Activated CD4-positive, CD25-positive, alpha-beta regulatory T cell treated with anti-CD3 and anti-CD28 coated beads, Interleukin-2, amount 50 U/mL, for 24 hours (primary cell): ENCODE data around the gene GCG.
A peak's percentile ranks its signal among the peaks of the same experiment; 100 is the strongest.

Experiments used
- ATAC-seq, 2 donors: fragments of 150-1000 bp; cut with Tn5 transposase; one replicate each; pipeline ENCODE4 v1.10.0; 2021; ENCODE audit warnings: mild to moderate bottlenecking in 1 of 2, moderate library complexity in 1 of 2

Gene GCG

DNA sequence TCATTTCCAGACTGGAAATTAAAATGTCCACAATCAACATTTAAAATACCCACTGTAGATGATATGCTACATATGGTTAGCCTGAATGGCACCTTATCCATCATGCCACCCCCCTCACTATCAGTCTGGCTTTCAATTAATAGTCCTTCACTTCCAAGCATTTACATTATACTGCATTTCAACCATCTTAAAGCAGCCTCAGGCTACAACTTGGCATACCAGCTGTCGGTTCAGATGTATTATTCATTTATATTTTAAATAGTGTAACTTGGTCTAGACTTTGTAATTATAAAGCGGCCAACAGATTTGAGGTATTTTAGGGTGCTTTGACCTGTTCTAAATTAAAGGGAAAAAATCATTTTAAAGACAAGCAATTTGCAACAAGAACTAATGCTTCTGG is 2.6 kb downstream of the GCG start:
- no peak for ATAC-seq

DNA sequence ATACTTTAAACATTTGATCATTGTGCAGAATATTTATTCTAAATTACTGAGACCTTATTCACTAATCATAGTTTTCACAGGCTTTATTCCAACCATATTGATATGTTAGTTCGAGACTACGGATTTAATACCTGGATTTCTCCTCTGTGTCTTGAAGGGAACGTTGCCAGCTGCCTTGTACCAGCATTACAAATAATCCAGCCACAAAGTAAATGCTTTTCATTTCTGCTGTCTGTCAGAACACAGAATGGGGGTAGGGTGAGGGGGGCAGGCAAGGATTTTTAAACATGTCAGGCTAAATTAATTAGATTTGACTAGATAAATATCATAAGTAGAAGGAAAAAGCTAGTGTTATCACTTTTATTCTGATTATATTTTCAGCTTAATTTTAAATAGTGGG is 3.1 kb downstream of the GCG start:
- ATAC-seq, result no peak

DNA sequence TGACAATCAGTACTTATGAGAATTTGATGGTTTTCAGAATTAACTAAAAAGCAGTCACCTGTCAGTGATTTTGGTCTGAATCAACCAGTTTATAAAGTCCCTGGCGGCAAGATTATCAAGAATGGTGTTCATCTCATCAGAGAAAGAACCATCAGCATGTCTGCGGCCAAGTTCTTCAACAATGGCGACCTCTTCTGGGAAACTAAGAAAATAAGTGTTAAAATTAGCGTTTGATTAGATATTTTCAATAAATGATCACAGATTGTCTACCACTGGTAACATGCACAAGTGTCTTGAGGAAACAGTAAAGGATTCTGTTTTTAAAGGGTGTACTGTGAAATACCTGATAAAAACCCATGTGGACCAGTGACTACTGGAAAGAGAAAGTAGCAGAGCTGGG is 8.1 kb downstream of the GCG start:
- ATAC-seq, result no peak

DNA sequence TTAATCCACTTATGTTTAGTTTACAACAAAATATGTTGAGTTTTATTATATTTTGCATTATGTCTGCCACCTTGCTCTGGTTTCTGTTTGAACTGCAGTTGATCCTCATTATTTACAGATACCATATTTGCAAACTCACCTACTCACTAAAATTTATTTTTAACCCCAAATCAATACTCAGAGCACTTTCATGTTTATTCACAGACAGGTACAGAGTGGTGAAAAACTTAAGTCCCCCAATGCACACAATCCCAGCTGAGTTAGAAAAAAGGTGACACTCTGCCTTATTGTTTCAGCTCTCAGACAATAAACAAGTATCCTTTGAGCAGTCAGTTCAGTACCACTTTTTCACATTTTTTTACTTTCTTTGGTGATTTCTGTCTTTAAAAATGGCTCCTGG is 13.7 kb downstream of the GCG start:
- no peak for ATAC-seq

DNA sequence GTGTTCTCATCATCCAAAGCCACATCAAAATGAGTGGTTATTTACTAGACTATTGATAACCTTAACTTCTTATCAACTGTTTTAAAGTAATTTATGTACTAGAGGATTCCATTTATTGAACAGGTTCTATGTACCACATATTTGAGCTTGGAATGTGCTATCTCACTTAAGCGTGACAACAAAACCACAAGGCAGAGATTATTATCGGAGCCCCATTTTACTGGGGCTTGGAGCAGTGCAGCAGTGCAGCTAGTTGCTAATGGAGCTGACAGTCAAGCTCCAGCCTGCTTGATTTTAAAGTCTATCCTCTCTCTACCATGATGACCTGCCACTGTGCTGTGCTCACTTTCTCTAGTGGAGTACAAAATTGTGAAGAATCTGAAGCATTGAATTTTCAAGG is 24.6 kb downstream of the GCG start:
- ATAC-seq, result no peak

DNA sequence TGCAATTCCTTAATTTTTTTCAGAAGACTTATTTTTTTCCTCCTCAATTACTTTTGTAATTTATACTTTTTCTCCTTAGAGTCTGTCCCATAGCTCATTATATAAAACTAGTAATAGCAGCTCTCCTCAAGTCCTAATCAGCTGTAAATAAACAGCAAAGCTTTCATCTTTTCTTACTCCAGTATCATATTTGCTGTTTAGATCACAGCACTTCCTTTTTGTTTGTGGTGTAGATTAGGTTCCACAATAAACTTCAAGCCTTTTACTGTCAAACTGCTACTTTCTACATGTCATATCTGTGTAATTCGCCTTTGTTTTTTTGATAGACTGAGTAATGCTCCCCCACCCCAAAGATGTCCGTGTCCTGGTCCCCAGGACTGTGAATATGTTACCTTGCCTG is 25.5 kb downstream of the GCG start:
- no peak for ATAC-seq

DNA sequence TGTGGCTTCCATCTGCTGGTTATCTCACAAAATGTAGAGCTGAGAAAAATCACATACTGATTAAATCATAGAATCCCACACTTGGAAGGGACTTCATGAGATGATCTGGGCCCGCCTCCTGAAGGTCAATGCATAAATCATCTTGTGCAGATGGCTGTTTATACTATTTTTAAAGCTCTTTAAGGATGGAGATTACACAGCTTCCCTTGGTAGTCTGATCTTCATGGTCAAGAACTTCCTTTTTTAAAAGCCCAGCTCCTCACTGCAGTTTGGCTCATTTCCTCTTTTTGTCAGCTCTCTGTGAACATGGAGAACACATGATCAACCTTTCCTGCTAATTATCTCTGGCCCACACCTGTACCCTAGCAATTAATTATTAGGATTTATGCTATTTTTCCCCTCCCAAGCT is 25.9 kb downstream of the GCG start:
- ATAC-seq, result no peak

DNA sequence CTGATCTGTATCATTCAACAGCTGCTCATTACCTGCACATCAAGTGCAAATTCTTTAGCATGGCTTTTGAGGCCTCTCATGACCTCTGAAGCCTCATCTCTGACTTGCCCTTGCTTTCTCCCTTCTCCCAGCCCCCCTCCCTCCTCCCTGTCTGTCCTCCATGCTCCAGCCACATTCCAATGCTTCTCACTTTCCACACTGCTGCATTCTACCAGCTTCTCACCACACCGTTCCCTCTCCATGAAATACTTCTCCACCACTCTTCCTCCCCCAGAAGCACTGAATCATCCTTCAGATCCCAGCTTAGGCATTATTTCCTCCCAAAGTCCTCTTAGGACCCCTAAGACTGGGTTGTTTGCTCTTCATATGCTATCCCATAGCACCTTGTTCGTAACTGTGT is 26.9 kb downstream of the GCG start:
- ATAC-seq, result no peak

DNA sequence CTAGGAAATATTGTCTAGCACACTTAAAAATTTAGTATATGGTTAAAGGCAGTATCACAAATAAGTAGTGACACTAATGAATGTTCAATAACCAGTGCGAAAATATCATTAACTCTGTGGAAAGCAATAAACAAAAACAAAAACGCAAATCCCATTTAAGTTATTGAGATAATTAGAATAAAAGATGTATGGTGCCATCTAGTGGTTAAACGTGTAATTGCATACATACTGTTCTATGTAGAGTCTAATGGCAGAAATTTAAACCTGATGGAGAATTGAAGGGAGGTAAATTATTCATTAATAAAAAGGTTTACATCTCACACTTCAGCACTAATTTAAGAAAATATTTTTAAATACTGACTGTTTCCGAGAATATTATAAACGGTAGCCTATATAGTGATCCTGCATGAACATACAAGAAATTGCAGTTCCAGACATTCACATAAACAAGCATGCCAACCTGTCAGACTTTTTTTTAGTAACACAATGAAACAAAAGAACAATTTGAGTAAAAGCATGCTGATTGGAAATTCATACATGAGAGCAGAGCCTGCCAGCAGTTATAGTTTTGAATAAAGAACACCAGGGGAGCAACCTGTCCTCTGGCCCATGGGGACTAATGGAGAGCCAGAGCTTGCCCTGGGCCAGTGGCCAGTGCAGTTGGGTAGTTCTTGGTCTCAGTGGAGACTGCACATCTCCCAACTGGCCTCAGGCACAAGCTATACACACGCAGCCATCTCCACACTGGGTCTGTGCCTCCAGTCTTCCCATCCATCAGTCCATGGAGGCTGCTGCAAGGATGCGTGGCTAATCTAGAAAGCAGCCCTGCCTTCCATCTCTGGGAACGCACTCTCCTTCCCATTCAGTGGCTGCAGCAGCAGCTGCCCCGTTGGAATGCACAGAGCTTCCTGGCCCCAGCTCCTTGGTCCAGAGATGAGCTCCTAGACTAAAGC is 28.0 kb downstream of the GCG start:
- ATAC-seq, result peak; percentile 38 to 41

DNA sequence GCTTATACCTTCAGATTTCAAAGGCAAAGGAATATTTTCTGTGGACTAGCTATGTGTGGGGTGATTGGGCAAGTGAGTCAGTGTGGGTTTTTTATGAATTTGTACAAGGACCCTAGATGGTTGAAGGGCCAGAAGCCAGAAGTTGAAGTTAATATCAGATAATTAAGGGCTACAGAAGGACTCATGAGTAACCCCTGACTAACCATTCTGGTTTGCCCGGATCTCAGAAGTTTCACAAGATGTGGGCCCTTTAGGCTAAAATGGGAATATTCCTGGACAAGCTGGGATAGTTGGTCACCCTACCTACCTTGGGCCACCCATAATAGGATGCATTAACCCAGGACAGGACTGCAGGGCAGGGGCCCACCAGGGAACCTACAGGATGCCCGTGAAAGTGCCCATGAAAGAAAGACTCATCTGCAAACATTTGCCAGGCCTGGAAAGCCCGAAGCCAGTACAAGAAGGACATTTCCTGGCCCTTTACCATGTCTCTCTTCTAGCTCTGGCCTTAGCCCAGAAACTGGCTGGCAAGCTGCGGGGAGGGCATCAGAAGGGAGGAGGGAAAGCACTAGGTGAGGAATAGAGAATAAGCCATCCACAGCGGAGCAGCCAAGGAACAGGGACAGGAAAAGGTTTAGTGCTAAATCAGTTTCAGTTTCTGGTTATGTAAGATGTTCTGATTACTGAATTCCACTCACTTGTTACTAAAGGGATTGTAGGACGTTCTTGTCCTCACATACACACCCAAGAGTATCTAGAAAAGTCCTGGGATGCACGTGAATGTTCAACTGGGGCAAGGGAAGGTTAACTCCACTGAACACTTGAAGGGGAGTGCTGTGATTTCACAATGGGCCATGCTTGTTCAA is 33.6 kb downstream of the GCG start:
- no peak for ATAC-seq

DNA sequence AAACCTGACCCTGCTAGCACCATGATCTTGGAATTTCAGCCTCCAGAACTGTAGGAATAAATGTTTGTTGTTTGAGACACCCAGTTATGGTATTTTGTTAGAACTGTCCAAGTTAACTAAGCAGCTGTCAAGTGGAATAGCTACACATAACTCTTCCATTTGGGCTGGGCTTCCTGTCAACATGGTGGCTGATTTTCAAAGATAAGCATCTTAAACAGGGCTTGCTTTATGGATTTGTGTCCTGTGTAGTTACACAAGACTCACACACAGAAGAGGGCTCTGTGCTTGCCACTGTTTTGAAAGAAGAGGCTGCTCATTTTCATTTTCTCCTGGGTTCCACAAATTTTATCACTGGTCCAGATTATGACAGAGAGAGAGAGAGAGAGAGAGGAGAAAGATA is 35.7 kb downstream of the GCG start:
- ATAC-seq, result no peak

DNA sequence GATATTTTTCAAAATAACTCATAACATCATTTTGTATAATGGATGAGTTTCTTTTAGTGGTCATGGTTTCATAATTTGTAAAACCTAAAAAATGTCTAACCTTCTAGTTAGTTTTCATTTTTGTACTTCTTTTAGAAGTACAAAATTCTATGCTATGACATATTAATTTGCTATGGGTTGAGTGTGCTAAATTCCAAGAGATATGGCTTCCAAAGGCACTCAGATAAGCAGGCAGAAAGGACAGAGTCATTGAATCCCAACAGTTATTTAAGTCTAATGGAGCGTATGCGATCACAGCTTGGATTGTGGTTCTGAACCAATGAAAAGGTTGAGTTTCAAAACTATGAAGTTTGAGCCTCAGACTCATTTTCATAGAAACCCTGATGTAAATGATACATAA is 37.0 kb downstream of the GCG start:
- ATAC-seq, result no peak

DNA sequence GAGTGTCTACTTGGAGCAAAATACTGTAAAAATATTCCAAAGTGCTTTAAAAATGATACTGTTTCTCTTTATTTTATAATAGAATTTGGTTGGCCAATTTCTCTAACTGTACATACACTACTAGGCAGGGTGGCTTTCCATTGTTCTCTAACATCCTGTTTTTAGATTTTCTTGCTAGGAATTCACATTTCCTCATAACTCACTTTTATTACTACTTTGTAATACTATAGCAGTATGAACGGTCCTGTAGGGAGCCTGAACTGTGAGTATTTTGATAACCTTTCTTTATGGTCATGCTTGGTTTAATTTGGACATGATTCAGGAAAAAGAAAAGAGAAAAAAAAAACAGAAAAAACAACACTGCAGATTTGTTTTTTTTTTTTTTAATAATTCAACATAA is 37.8 kb downstream of the GCG start:
- no peak for ATAC-seq

DNA sequence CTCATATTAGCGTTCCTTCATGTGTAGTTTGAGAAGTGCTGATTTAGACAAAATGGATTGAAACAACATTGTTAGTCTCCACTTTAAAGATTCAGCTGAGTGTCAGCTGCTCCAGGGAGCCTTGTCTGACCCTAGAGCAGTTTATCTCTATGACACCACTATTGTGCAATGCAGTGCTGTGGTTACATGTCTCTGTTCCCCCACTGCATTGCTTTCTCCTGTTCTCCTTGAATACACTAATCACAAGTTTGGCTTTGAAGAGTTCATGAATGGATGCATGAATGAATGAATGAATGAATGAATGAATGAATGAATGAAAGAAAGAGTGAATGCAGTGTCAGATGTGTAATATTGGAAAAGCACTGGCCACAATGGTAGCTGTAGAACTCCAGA is 38.3 kb downstream of the GCG start:
- ATAC-seq, result no peak

DNA sequence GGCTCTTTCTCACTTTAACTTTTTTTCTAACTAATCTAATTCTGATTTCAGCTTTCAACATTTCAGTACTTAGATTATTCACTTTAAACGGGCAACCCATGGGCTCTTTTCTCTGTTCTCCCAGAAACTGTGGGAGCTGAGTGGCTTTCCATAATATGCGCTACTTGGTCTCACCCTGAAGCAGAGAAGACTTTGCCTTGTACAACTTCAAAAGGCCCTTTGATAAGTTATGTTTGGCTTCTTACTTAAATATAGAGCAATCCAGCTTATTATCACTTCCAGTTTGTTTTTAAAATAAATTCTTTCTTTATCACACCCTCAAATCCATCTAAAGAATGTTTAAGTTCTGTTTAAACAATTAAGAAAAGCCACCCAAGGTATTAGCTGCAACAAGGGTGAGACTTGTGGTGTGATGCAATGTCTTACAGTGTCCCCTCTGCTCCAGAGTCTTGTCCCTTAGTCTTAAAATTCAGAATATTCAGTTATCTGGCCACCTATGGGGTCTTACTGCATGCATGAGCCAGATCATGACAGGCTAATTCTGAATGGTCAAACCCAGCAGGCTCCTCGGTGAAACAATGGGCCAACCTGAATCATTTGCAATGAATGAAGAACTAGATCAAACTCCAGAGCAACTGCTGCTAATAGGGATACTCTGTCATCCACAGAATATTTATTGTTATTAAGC is 38.8 kb downstream of the GCG start:
- no peak for ATAC-seq

DNA sequence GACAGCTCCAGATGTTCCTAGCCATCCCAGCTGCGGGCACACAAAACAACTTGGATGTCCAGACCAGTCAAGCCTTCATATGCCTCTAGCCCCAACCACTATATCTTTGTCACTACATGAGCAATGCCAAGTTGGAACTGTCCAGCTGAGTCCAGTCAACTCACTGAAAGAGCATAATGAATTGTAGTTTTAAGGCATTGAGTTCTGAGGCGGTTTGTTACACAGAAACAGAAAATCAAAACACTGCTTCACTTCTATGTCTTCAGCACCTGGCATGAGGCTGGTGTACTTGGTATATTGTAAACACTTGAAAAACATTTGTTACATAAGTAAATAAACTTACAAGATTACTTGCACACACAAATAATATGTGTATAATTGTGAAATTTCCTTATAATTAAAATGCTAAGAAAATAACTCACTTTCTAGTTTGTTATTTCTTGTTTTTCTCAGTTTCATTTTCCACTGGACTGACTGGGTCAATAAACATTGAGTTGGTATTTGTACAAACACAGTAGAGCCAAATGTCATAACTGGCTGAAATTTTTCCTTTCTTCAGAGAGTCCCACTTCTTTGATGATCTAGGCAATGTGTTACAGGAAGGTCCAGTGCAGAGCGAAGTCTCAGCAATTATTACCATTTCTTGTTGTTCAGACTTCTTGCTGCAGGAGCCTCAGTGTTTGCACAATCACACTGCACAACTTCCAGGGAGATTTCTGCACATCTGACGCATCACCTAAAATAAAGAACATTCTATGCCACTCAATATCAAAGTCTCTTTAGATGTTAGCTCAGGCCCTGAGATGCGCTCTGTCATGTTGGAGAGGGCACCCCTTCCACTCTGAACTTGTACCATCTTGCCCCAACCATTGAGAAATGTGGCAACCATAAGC is 39.8 kb downstream of the GCG start:
- ATAC-seq, result no peak

DNA sequence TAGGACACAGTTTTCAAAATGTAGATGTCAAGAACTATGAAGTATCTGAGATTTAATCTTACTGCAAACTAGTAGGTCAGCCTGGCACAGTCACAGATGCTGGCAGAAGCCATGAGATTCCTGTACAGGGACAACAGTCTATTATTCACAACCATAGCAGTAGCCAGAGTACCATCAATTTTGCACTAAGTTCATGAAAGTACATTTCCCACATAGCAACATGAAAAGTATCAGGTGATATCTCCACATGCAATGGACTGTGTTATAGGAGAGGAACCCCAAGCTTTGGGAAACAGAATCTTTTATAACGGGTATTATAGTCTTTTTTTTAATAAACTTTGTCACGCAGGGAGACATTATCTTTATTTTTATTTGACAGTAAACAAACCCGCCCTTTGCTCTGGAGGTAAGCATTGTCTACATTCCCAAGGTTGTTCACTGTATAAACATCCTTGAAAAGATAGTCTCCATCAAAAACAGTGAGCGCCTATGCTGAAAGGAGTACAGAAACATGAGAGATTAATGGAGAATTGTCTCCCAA is 44.6 kb downstream of the GCG start:
- ATAC-seq, result no peak

DNA sequence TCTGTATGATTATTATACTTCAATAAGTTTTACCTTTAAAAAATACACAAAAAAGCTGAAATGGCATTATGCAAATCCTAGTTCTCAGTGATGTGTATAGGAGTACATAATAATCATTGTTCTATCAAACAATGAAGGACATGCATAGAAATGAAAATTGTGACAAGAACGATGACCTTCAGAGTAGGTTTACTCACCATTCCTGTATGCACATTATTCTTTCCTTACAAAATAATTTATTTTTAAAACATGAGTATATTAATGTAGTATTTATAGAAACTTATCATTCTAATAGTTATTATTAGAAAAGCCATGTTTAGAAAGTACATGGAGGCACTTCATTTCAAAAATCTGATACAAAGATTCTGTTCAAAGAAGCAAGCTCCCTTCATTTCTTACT is 45.3 kb downstream of the GCG start:
- no peak for ATAC-seq

DNA sequence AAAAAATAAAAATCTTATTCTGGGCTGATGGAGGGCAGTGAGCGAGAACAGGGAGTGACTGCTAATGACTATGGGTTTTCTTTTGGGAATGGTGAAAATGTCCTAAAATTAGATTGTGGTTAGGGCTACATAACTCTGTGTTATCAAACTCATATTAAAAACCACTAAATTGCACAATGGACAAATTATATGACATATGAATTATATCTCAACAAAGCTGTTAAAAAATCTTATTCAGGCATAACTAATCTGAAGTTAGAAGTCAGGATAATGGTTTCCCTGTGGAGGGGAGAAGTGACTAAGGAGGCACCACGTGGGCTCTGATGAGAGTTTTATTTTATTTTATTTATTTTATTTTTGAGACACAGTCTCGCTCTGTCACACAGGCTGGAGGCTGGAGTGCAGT is 45.9 kb downstream of the GCG start:
- no peak for ATAC-seq

DNA sequence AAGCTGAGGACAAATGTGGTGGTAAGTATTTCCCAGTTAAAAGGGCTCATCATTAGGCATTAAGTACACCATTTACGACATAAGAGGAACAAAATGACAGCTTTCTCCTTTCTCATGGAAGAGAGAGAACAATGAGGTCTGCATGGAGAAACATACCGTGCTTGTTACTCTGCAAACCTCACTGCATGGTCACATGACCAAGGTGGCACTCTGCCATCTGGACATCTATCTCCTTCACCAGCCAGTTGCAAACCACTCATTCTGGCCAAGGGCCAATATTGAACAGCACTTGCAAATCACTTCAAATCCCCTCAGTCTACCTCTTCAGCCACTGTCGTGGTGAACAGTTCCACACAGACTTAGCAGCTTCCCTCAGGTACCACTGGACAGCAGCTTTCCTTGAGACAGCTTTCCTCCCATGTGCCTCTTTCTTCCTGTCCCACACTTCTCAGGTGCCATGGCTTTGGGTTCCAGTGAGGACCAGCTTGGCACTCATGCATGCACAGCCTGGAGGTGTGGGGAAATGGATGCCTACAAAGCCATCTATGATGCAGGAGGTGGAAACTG is 48.5 kb downstream of the GCG start:
- no peak for ATAC-seq

DNA sequence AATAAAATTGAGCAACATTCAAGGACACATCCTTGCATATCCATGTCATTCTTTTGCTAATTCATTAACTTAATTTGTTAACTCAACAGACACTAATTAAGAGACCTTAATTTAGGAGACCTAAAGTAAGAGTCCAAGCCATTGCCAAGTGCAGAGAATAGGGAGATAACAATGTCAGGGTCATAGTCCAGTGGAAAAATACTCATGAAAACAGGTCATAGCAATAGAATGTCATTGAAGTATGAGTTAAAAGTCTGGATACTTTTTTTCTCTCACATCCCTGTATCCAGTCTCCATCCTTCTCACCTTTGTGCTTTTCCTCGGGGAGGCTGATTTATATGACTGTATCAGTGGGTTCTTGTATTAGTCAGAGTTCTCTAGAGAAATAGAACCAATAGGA is 51.5 kb downstream of the GCG start:
- ATAC-seq, result no peak

DNA sequence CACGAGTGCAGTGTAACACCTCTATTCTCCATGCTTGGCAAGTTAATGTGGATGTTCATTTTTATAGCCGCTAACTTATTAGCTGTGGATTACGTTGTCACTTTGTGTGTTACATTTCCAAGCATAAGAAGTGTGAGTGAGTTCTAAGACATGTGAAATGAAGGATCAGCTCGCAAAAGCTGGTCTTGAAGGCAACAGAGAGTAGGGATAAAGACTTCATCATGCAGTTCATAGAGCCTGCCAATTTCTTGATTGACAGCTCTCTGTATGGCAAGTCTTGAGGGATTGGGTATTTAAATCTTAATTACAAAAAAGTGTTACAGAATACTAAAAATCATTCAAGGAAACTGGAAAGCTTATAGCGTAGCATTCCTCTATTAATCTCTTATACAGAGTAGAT is 52.2 kb downstream of the GCG start:
- ATAC-seq, result no peak
